Naive B cell (primary cell): Measurements from ENCODE around the gene METTL1. TPM values are rescaled to one million over a fixed set of nuclear protein-coding genes. Genes with fewer than 3 reads are reported as not detected.

Experiments
- ATAC-seq, 2 donors: fragments of 150-1000 bp; cut with Tn5 transposase; 2 replicates each; pipeline ENCODE4 v1.10.0; 2021; ENCODE audit warnings: low read depth in 2 of 2, mild to moderate bottlenecking in 2 of 2, moderate library complexity in 2 of 2
- DNase-seq: peaks from one replicate; pipeline ENCODE4 v3.0.0; 2022
- H3K27ac Mint-ChIP-seq, 6 donors: one replicate each; pipeline ENCODE4 v1.8.0; 2020 to 2022; ENCODE audit warnings: mild to moderate bottlenecking in 6 of 6, mixed read lengths in 6 of 6, moderate library complexity in 5 of 6, inconsistent platforms in 2 of 6
- H3K27me3 Mint-ChIP-seq, 3 donors: one replicate each; pipeline ENCODE4 v1.8.0; 2021 to 2022; ENCODE audit warnings: mixed read lengths in 3 of 3, mild to moderate bottlenecking in 1 of 3
- H3K36me3 Mint-ChIP-seq, 2 donors: one replicate each; pipeline ENCODE4 v1.8.0; 2020 to 2022; ENCODE audit warnings: mixed read lengths in 2 of 2, inconsistent platforms in 1 of 2, mild to moderate bottlenecking in 1 of 2
- H3K4me1 Mint-ChIP-seq, 3 donors: one replicate each; pipeline ENCODE4 v1.8.0; 2020 to 2022; ENCODE audit warnings: mixed read lengths in 3 of 3, inconsistent platforms in 1 of 3, mild to moderate bottlenecking in 1 of 3, moderate library complexity in 1 of 3
- H3K4me3 Mint-ChIP-seq, 8 donors: one replicate each; pipeline ENCODE4 v1.8.0; 2020 to 2022; ENCODE audit warnings: mild to moderate bottlenecking in 8 of 8, mixed read lengths in 8 of 8, moderate library complexity in 8 of 8, inconsistent platforms in 2 of 8
- H3K9me3 Mint-ChIP-seq, 7 donors: one replicate each; pipeline ENCODE4 v1.8.0; 2020 to 2022; ENCODE audit warnings: mixed read lengths in 7 of 7, mild to moderate bottlenecking in 5 of 7, inconsistent platforms in 2 of 7, moderate library complexity in 1 of 7
- polyA plus RNA-seq, 6 donors: library from polyadenylated mRNA; unstranded; fragments of 300-500 nt; fragmentation: Illumina TruSeq; gene quantifications; one replicate each; pipeline ENCODE4 v1.2.3, GENCODE V29; 2021; ENCODE audit warnings: low read depth in 6 of 6

Gene METTL1
- polyA plus RNA-seq, 6 donors from 2014 or later, result 6.9 to 13.2 (median 11.4) TPM

- no peak for DNase-seq
- no peaks in the 10 kb centered on the region for H3K9me3 Mint-ChIP-seq
- H3K27me3 Mint-ChIP-seq, result no peaks in the 10 kb centered on the region
- H3K36me3 Mint-ChIP-seq, result peaks cover 23 to 41% of the 10 kb centered on the region in 2 donors
- H3K4me1 Mint-ChIP-seq, result peaks cover 17 to 21% (median 20%) of the 10 kb centered on the region in 3 donors
- H3K27ac Mint-ChIP-seq, result peak overlapping the region in 1 of 6 donors; percentile 70
- no peak for ATAC-seq
- peak overlapping the region in 2 of 8 donors; percentile 22 to 70 for H3K4me3 Mint-ChIP-seq
Observed at GRCh38 chr12:57735198-57735855, 36.6 kb downstream of the METTL1 start.

DNA sequence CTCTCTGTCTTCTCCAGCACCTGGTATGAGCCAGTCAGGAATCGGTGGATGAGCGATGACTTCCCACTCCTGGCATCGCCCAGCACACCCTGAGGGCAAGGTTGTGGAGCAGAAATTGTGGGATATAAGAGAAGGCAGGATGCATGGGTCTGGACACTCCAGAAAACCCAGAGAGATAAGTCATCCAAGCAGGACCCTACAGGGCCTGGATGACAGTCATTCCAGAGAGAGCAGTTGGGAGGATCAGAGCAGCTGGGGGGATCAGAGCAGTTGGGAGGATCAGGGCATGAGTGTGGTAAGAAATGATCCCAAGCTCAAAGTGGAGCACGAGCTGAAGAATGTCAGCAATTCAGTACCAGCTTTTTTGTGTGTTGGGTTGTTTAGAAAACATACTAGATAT lies 37.3 kb downstream of the METTL1 start:
- Mint-ChIP-seq H3K27me3 (no peaks in the 10 kb centered on the region), H3K9me3 (no peaks in the 10 kb centered on the region), H3K36me3 (peaks cover 23 to 41% of the 10 kb centered on the region in 2 donors), H3K4me1 (peaks cover 15 to 20% (median 15%) of the 10 kb centered on the region in 3 donors), H3K27ac (peak overlapping the region in 1 of 6 donors; percentile 70), H3K4me3 (peak overlapping the region in 1 of 8 donors; percentile 22)
- ATAC-seq (no peak), DNase-seq (no peak)

DNA sequence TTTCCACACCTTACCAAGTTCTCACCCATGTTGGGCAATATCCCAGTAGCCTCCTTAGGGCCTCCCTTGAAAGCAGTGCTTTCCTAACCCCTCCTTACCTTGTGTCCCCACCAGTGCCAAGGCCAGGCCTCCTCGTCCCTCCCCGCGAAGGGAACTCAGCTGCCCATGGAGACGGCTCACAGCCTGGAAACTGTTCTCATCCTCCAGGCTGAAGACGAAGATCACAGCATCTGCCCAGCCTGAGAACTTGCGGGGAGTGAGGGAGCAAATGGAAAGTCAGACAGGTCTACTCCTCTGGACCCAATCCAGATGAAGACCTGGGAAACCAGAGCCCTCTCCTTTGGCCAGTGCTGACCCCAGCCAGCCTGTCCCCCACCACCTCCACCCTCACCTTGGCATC lies 38.0 kb downstream of the METTL1 start:
- DNase-seq (no peak), ATAC-seq (no peak)
- Mint-ChIP-seq H3K9me3 (no peaks in the 10 kb centered on the region), H3K4me3 (no peak overlapping the region), H3K4me1 (peaks cover 8 to 14% (median 9%) of the 10 kb centered on the region in 3 donors), H3K36me3 (peaks cover 23 to 41% of the 10 kb centered on the region in 2 donors), H3K27me3 (no peaks in the 10 kb centered on the region), H3K27ac (no peak overlapping the region)

GRCh38 chr12:57732726-57733593 lies 38.9 kb downstream of the METTL1 start:
- H3K4me3 Mint-ChIP-seq, result no peak overlapping the region
- no peaks in the 10 kb centered on the region for H3K9me3 Mint-ChIP-seq
- no peak for DNase-seq
- H3K4me1 Mint-ChIP-seq, result peaks cover 9 to 17% (median 10%) of the 10 kb centered on the region in 3 donors
- peaks cover 29 to 49% of the 10 kb centered on the region in 2 donors for H3K36me3 Mint-ChIP-seq
- no peak overlapping the region for H3K27ac Mint-ChIP-seq
- no peak for ATAC-seq
- H3K27me3 Mint-ChIP-seq, result no peaks in the 10 kb centered on the region

DNA sequence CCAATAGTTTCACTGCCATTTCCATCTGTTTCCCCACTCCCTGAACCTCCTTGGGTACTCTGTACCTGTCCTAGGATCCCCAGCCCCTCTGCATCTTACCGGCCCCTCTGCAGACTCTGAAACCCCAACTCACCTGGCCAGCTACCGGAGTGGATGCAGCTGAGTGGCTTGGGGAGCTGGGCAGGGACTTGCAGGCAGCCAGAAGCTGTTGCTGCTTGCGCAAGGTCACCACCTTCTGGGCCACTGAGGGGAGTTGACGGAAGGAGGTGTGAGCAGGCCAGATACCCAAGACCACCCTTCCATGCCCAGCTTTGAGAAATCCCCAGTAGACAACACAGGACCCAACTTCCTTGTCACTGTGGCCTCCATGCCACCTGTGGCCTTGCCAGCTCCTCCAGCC lies 39.6 kb downstream of the METTL1 start:
- H3K27ac Mint-ChIP-seq, result peak overlapping the region in 2 of 6 donors; percentile 22 to 54
- H3K4me1 Mint-ChIP-seq, result peaks cover 9 to 17% (median 10%) of the 10 kb centered on the region in 3 donors
- ATAC-seq, result no peak
- H3K36me3 Mint-ChIP-seq, result peaks cover 32 to 54% of the 10 kb centered on the region in 2 donors
- no peaks in the 10 kb centered on the region for H3K9me3 Mint-ChIP-seq
- no peak for DNase-seq
- no peak overlapping the region for H3K4me3 Mint-ChIP-seq
- no peaks in the 10 kb centered on the region for H3K27me3 Mint-ChIP-seq

DNA sequence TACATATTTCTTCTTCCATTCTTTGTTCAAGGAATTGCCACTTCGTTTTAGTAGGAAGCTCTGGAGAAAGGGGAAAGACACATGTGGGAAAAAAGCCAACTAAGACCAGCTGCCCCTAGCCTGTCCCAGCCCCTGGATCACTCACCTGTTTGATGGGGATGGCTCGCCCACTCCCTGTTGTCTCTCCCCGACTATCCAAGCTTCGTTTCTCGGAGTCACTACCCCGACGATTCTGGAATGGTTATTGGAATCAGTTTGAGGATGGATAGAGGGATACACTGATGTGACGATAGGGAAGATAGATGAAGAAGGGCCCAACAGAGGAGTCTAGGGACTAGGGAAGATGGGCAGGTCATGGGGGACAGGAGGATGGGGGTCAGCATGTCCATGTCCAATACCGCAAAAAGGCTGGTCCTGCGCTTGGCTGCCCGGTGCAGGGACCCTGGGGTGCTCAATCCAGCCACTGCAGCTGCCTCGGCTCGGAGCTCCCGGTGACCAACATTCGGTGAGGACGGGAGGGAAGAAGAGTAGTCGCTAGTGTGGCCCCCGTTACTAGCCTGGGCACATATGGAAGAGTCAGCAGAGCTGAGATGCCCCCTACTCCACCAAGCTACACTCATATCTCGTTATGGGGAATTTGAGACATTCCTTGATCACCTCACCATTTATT lies 40.4 kb downstream of the METTL1 start:
- Mint-ChIP-seq H3K4me3 (no peak overlapping the region), H3K27me3 (no peaks in the 10 kb centered on the region), H3K27ac (peak overlapping the region in 2 of 6 donors; percentile 9 to 16), H3K9me3 (no peaks in the 10 kb centered on the region), H3K36me3 (peaks cover 32 to 54% of the 10 kb centered on the region in 2 donors), H3K4me1 (peaks cover 2 to 15% (median 10%) of the 10 kb centered on the region in 3 donors)
- no peak for DNase-seq
- no peak for ATAC-seq

GRCh38 chr12:57730336-57731067 lies 41.4 kb downstream of the METTL1 start:
- Mint-ChIP-seq H3K36me3 (peaks cover 32 to 62% of the 10 kb centered on the region in 2 donors), H3K27ac (no peak overlapping the region), H3K27me3 (no peaks in the 10 kb centered on the region), H3K9me3 (peaks cover 0 to 3% (median 0%) of the 10 kb centered on the region in 7 donors), H3K4me1 (peaks cover 8 to 20% (median 8%) of the 10 kb centered on the region in 3 donors), H3K4me3 (no peak overlapping the region)
- DNase-seq (no peak), ATAC-seq (no peak)

DNA sequence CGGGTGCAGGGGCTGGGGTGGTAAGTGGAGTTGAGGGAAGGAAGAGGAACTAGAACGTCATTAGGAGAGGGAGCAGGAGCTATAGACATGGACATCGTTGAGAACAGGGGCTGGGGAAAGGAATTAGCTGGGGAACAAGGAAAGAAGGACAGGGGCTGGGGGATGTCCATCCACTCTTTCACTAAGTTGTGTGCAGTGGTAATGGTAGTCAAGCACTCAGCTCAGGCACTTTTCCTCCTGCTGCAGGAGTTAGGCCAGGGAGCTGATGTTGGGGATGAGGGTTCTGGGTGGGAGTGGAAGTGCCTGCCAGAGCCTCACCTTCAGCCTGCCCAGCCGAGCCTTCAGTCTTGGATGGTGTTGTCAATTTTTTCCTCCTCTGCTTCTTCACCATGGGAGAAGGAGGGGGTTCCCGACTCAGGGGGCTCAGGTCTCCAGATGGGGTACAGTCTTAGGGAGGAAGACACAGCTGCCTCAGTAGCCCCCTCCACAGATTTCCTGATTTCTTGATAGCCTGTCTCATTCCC lies 42.5 kb downstream of the METTL1 start:
- H3K4me3 Mint-ChIP-seq, result no peak overlapping the region
- no peaks in the 10 kb centered on the region for H3K27me3 Mint-ChIP-seq
- no peak for DNase-seq
- no peak for ATAC-seq
- peaks cover 15 to 22% (median 18%) of the 10 kb centered on the region in 3 donors for H3K4me1 Mint-ChIP-seq
- H3K27ac Mint-ChIP-seq, result peak overlapping the region in 1 of 6 donors; percentile 42
- H3K36me3 Mint-ChIP-seq, result peaks cover 25 to 55% of the 10 kb centered on the region in 2 donors
- H3K9me3 Mint-ChIP-seq, result peaks cover 0 to 3% (median 0%) of the 10 kb centered on the region in 7 donors

DNA sequence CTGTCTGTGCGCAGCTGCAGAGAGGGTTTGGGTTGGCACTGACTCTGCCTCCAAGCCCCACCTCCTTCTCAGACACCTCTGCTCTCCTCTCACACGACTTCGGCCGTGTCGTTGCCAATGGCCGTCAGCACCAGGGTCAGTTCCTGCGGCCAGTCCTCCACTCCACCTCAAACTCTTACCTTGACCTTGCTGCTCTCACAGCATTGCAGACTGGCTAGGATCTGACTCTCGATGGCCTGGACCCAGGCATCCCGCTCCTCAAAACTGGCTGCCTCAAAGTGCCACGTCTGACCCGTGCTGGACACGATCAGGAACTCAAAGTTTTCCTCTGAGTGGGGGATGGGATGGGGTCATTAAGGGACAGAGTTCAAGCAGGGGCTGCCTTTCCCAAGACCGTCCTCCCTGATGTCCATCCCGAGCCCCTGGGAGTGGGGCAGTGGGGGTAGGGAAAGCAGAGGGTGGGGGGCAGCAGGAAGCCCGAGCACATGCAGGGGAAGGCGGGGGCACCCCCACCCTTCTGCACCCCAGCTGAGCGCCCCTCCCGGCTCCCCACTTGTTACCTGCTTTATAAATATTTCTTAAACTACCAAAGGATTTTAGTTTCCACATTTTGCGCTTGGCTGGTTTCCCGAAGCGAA lies 44.0 kb downstream of the METTL1 start:
- Mint-ChIP-seq H3K27ac (peak overlapping the region in 1 of 6 donors; percentile 14), H3K9me3 (peaks cover 0 to 3% (median 0%) of the 10 kb centered on the region in 7 donors), H3K36me3 (peaks cover 20 to 45% of the 10 kb centered on the region in 2 donors), H3K4me3 (no peak overlapping the region), H3K4me1 (peaks cover 19 to 29% (median 22%) of the 10 kb centered on the region in 3 donors), H3K27me3 (no peaks in the 10 kb centered on the region)
- no peak for ATAC-seq
- no peak for DNase-seq

- ATAC-seq (no peak), DNase-seq (no peak)
- peaks cover 0 to 3% (median 0%) of the 10 kb centered on the region in 7 donors for H3K9me3 Mint-ChIP-seq
- peaks cover 17 to 38% of the 10 kb centered on the region in 2 donors for H3K36me3 Mint-ChIP-seq
- H3K27ac Mint-ChIP-seq, result no peak overlapping the region
- H3K4me1 Mint-ChIP-seq, result peaks cover 22 to 29% (median 22%) of the 10 kb centered on the region in 3 donors
- H3K4me3 Mint-ChIP-seq, result no peak overlapping the region
- H3K27me3 Mint-ChIP-seq, result no peaks in the 10 kb centered on the region
Observed at GRCh38 chr12:57726884-57727757, 44.8 kb downstream of the METTL1 start.

DNA sequence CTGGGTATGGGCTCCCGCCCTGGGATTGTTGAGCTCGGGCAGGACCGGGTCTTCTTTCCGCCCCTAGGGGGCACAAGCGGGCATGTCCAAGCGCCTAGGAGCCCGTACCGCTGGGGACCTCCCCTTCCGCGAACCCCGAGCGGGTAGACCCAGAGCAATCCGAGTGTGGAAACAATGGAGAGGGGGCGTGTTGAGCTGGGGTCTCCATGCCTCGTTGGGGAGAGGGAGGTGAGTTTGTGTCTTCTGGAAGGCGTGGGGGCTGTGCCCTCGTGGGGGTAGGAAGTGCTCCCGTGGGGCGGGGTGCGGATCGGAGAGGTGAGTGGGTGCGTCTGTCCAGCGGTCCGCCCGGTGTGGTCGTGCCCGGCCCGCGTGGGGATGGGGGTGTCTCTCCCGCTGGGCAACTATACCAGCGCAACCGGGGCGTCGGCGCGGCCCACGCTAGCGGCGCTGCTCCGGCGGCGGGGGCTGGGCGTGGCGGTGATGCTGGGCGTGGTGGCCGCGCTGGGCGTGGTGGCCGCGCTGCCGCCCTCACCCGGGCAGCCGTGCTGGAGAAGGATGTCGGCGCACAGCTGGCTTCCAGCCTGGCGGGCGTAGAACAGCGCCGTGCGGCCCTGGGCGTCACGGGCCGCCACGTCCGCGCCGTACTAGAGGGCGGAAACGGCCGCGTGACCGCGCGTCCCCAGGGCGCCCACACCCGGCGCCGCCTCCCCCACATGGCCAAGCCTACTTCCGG lies 45.6 kb downstream of the METTL1 start:
- Mint-ChIP-seq H3K27ac (no peak overlapping the region), H3K4me3 (peak overlapping the region in 4 of 8 donors; percentile 66 to 76 (median 72)), H3K36me3 (peaks cover 12 to 39% of the 10 kb centered on the region in 2 donors), H3K9me3 (peaks cover 0 to 3% (median 0%) of the 10 kb centered on the region in 7 donors), H3K27me3 (no peaks in the 10 kb centered on the region), H3K4me1 (peaks cover 22 to 29% (median 22%) of the 10 kb centered on the region in 3 donors)
- DNase-seq (no peak), ATAC-seq (peak in 1 of 2 donors; percentile 35)
